GM12878 (cell line): ENCODE measurements around the gene CNN2. TPM values are rescaled to one million over a fixed set of nuclear protein-coding genes. Genes with fewer than 3 reads are reported as not detected.

Experiments used
- ATAC-seq: fragments of 200-7000 bp; cut with Tn5 transposase; 3 replicates; pipeline ENCODE4 v1.9.1; 2020; ENCODE audit warnings: mild to moderate bottlenecking, moderate library complexity
- BruUV-seq: library from RNA; stranded (reverse); fragments of 400-500 nt; replicated peaks from 2 replicates; lab custom pipeline; 2021; lab: Mats Ljungman, UMichigan
- CTCF ChIA-PET: fragments of 300-600 bp; sonication (Branson Sonifier 250); formaldehyde crosslinking; extraction: SDS; loops from one replicate; lab custom pipeline; 2021; ENCODE audit warnings: inconsistent platforms; lab: Yijun Ruan, JAX
- POLR2A ChIA-PET: fragments of 350-600 bp; formaldehyde crosslinking; extraction: SDS; loops from one replicate; lab custom pipeline; 2021; ENCODE audit warnings: inconsistent platforms; lab: Charles Lee
- RAD21 ChIA-PET: fragments of 300-600 bp; sonication (Branson Sonifier 250); formaldehyde crosslinking; loops from one replicate; lab custom pipeline; 2023; ENCODE audit warnings: antibody characterized with exemption; ENCODE audit not compliant: unreplicated experiment; lab: Charles Lee
- SMC1A ChIA-PET: fragments of 300-600 bp; sonication (Branson Sonifier 250); formaldehyde crosslinking; loops from one replicate; lab custom pipeline; 2023; ENCODE audit not compliant: unreplicated experiment, uncharacterized antibody; lab: Charles Lee
- DNase-seq: peaks from one replicate; pipeline ENCODE4 v3.0.0-alpha.2; 2011; ENCODE audit warnings: low read depth, low spot score
- FAIRE-seq: peaks from 3 replicates; lab custom pipeline; 2011; peaks lifted over from hg19 to GRCh38; lab: Jason Lieb, UNC
- H2AFZ ChIP-seq: 2 replicates; pipeline ENCODE4 v1.6.0; 2011; ENCODE audit warnings: low read depth, low read length, control low read depth; ENCODE audit not compliant: control insufficient read depth
- H3K27ac ChIP-seq: 2 replicates; pipeline ENCODE4 v1.5.1; 2011; ENCODE audit warnings: control low read depth; ENCODE audit not compliant: control insufficient read depth, insufficient read depth
- H3K27me3 ChIP-seq, 2 experiments: replicated peaks in 1 of 2; 2 replicates each; pipeline versions ENCODE4 v1.6.0 to v1.6.1; 2011; ENCODE audit warnings: low read length in 1 of 2; ENCODE audit not compliant: control insufficient read depth in 2 of 2, insufficient read depth in 2 of 2
- H3K36me3 ChIP-seq, 2 experiments: 2 replicates each; pipeline ENCODE4 v1.5.1; 2011; ENCODE audit warnings: low read length in 1 of 2; ENCODE audit not compliant: control insufficient read depth in 2 of 2, insufficient read depth in 2 of 2
- H3K4me1 ChIP-seq: 2 replicates; pipeline ENCODE4 v1.6.1; 2011; ENCODE audit warnings: mild to moderate bottlenecking, low read length, moderate library complexity, mixed read lengths; ENCODE audit not compliant: control insufficient read depth, insufficient read depth
- H3K4me2 ChIP-seq: 2 replicates; pipeline ENCODE4 v1.6.0; 2011; ENCODE audit warnings: control low read depth; ENCODE audit not compliant: control insufficient read depth, insufficient read depth
- H3K4me3 ChIP-seq: fragments of 200-600 bp; sonication (generic); 2 replicates; pipeline ENCODE4 v1.5.1; 2016
- H3K79me2 ChIP-seq: 2 replicates; pipeline ENCODE4 v1.6.0; 2011; ENCODE audit warnings: low read length; ENCODE audit not compliant: control insufficient read depth, insufficient read depth
- H3K9ac ChIP-seq: 2 replicates; pipeline ENCODE4 v1.8.0; 2011; ENCODE audit warnings: low read length, control low read depth, mixed read lengths; ENCODE audit not compliant: control insufficient read depth, insufficient read depth
- H3K9me3 ChIP-seq: replicated peaks from 3 replicates; pipeline ENCODE4 v1.5.1; 2011; ENCODE audit warnings: mild to moderate bottlenecking, low read length; ENCODE audit not compliant: control insufficient read depth, insufficient read depth
- H4K20me1 ChIP-seq: 2 replicates; pipeline ENCODE4 v1.6.0; 2011; ENCODE audit not compliant: control insufficient read depth, insufficient read depth
- BCL11A ChIP-seq: IDR thresholded peaks from 2 replicates; pipeline ENCODE4 v1.6.1; 2011; ENCODE audit warnings: low read depth, low read length
- CHD1 ChIP-seq: IDR thresholded peaks from 2 replicates; pipeline ENCODE4 v1.6.1; 2012; ENCODE audit warnings: low read depth, low read length, improper control_type of control experiment
- CHD4 ChIP-seq: fragments of 200-600 bp; sonication (generic); IDR thresholded peaks from 2 replicates; pipeline ENCODE4 v1.6.1; 2016; ENCODE audit warnings: mild to moderate bottlenecking
- POLR2A ChIP-seq: IDR thresholded peaks from 2 replicates; pipeline ENCODE4 v1.6.1; 2011; ENCODE audit warnings: low read depth, mild to moderate bottlenecking, low read length
- SP1 ChIP-seq: IDR thresholded peaks from one replicate; pipeline ENCODE4 v1.6.1; 2011; ENCODE audit warnings: low read depth, low read length
- ZNF217 ChIP-seq: fragments of 450-650 bp; IDR thresholded peaks from 2 replicates; pipeline ENCODE4 v1.6.1; 2017; ENCODE audit warnings: antibody characterized with exemption, mild to moderate bottlenecking
- ZNF24 ChIP-seq: fragments of 450-650 bp; IDR thresholded peaks from 2 replicates; pipeline ENCODE4 v1.6.1; 2017; ENCODE audit warnings: antibody characterized with exemption, mild to moderate bottlenecking
- ZNF384 ChIP-seq: IDR thresholded peaks from 2 replicates; pipeline ENCODE4 v1.6.1; 2012; ENCODE audit warnings: low read depth, mild to moderate bottlenecking, low read length, improper control_type of control experiment, borderline replicate concordance
- ZZZ3 ChIP-seq: IDR thresholded peaks from 2 replicates; pipeline ENCODE4 v1.6.1; 2011; ENCODE audit warnings: low read depth; ENCODE audit not compliant: control insufficient read depth, insufficient read length
- WGBS: methylation state at CpG from one replicate; pipeline ENCODE4 v1.1.6; 2016; ENCODE audit warnings: low lambda C conversion rate; ENCODE audit not compliant: insufficient replicate concordance, insufficient coverage; ENCODE audit errors: missing lambda C conversion rate; 5-methylcytosine and 5-hydroxymethylcytosine counted together
- in situ Hi-C: fragments of 300-500 bp; cut with MboI; formaldehyde crosslinking; loops from 9 replicates; pipeline ENCODE4 v1.14.3; 2018; ENCODE audit warnings: mixed read lengths
- intact Hi-C: fragments of 100-400 bp; cut with micrococcal nuclease; formaldehyde crosslinking; loops from one replicate; pipeline ENCODE4 v1.14.2; 2022; ENCODE audit not compliant: unreplicated experiment
- polyA plus RNA-seq, 11 experiments: library from polyadenylated mRNA; depleted of rRNA in 4 of 11; unstranded in 6 of 11; stranded (reverse) in 5 of 11; fragments of >200 nt; fragmentation: Nextera tagmentation in 4 of 11; fragmentation: Illumina TruSeq in 1 of 11; extraction: Ambion mirVana in 4 of 11; extraction: Trizol in 1 of 11; gene quantifications; 1 replicate in 1 of 11; 2 replicates in 10 of 11; pipeline versions ENCODE4 v1.2.1 to v1.2.3, GENCODE V29; 2011 to 2016; ENCODE audit warnings: inconsistent platforms in 2 of 11, missing spikeins in 2 of 11, low read depth in 1 of 11
- total RNA-seq, 4 experiments: library from RNA; depleted of rRNA in 3 of 4; stranded (reverse); fragments of >200 nt in 3 of 4; fragmentation: Illumina TruSeq in 1 of 4; extraction: Trizol in 1 of 4; gene quantifications; 2 replicates each; pipeline versions ENCODE4 v1.2.1 to v1.2.3, GENCODE V29; 2013 to 2021
- TF ChIP-seq, protein P1 (sequence below): fragments of 450-650 bp; IDR thresholded peaks from 2 replicates; pipeline ENCODE4 v1.6.1; 2016; ENCODE audit warnings: mild to moderate bottlenecking

Gene CNN2
- total and polyA plus RNA-seq, 10 of the 15 experiments (the other 5 are each of a cell fraction or from before 2014, with no cell fraction given) = 34.7 to 311 (median 172) TPM

GRCh38 chr19:1063030-1063908 is 36.9 kb downstream of the CNN2 start:
- Histone ChIP-seq H3K9me3 (no peaks in the 10 kb centered on the region), H3K4me2 (no peak overlapping the region), H3K36me3 (no peaks in the 10 kb centered on the region), H4K20me1 (no peaks in the 10 kb centered on the region), H3K27me3 (no peaks in the 10 kb centered on the region), H3K27ac (no peak overlapping the region), H3K79me2 (peaks cover 10% of the 10 kb centered on the region), H2AFZ (no peak overlapping the region), H3K4me1 (peaks cover 14% of the 10 kb centered on the region), H3K9ac (no peak overlapping the region), H3K4me3 (no peak overlapping the region)
- no TSS peak for BruUV-seq
- 88% methylated on average over 36 of the region's 37 CpGs for WGBS
- in situ Hi-C loops = no loop called here
- ChIA-PET POLR2A (interaction anchor here (0.7 to 2.8 kb wide), 2 partner anchors 34 to 144 kb away, joined by 4 to 12 read pairs; no protein-coding TSS in a partner anchor), SMC1A (no interaction called here), RAD21 (no interaction called here), CTCF (no interaction called here)
- DNase-seq (no peak), ATAC-seq (no peak), FAIRE-seq (peak; percentile 71)
- intact Hi-C loops = loop anchor here (2.0 kb wide), 1 partner anchor 22 kb away; the partner anchor contains the start of gene ABCA7
- TF ChIP-seq ZNF384 (no peak), ZNF217 (no peak), CHD4 (no peak), POLR2A (0 out of 2 replicates have a peak, but pooled peaks have one; percentile 10), BCL11A (no peak), ZZZ3 (no peak), ZNF24 (no peak), SP1 (peak; percentile 59), CHD1 (no peak)
- TF ChIP-seq, protein P1, sequence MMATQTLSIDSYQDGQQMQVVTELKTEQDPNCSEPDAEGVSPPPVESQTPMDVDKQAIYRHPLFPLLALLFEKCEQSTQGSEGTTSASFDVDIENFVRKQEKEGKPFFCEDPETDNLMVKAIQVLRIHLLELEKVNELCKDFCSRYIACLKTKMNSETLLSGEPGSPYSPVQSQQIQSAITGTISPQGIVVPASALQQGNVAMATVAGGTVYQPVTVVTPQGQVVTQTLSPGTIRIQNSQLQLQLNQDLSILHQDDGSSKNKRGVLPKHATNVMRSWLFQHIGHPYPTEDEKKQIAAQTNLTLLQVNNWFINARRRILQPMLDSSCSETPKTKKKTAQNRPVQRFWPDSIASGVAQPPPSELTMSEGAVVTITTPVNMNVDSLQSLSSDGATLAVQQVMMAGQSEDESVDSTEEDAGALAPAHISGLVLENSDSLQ = 0 out of 2 replicates have a peak, but pooled peaks have one; percentile 14
